ENCODE measurements around the gene TREX2. TPM values are rescaled to one million over a fixed set of nuclear protein-coding genes. Genes with fewer than 3 reads are reported as not detected.

Gene TREX2
- total RNA-seq, 4 donors from 2014 or later = 0.42 to 1.6 (median 0.87) TPM

- H3K36me3 ChIP-seq = no peaks in the 10 kb centered on the region
- H3K4me1 ChIP-seq = no peaks in the 10 kb centered on the region
- H3K9me3 ChIP-seq = no peaks in the 10 kb centered on the region
- H3K27me3 ChIP-seq = no peaks in the 10 kb centered on the region
- TF ChIP-seq CTCF (IDR thresholded peaks at IDR 0.05) = no peak
- no peak for TF ChIP-seq POLR2A (IDR thresholded peaks at IDR 0.05)
- TF ChIP-seq EP300 (IDR thresholded peaks at IDR 0.05) = no peak
- TF ChIP-seq POLR2AphosphoS5 (IDR thresholded peaks at IDR 0.05) = no peak
- no peak overlapping the region for H3K27ac ChIP-seq
- no peak for ATAC-seq
- H3K4me3 ChIP-seq = no peak overlapping the region
- 60 to 69% methylated on average over 1 to 2 of the region's 6 CpGs for WGBS, 2 donors (ENCODE audit: low coverage in 1 of 2)
These were observed 15.1 kb downstream of the TREX2 start for GRCh38 chrX:153430796-153431195.

- TF ChIP-seq POLR2AphosphoS5 (IDR thresholded peaks at IDR 0.05) (no peak), CTCF (IDR thresholded peaks at IDR 0.05) (no peak), POLR2A (IDR thresholded peaks at IDR 0.05) (no peak), EP300 (IDR thresholded peaks at IDR 0.05) (no peak)
These were observed 19.7 kb downstream of the TREX2 start for GRCh38 chrX:153426204-153426603.

DNA sequence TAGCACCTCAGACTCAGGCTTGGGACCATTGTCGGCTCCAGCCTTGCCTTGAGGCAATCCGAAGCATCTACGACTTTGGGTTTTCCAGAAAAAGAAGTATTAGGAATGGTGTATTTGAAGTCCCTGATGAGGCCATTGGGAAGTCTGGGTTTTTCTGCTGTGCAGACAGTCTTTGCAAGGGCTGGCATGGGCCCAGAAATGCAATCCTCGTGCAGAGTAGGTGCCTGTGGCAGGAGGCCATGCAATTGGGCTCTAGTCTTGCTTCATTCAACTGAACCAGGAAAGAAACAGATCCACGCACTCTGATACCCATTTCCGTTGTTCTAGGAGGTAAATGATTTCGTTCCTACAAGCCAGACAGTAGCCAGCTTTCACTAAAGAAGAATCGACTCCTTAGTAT lies 22.2 kb downstream of the TREX2 start:
- WGBS, 2 donors (ENCODE audit: low coverage in 1 of 2) = 70 to 75% methylated on average over 3 to 5 of the region's 8 CpGs
- peak; percentile 18 for ATAC-seq
- TF ChIP-seq CTCF (IDR thresholded peaks at IDR 0.05) (no peak), POLR2AphosphoS5 (IDR thresholded peaks at IDR 0.05) (no peak), EP300 (IDR thresholded peaks at IDR 0.05) (no peak), POLR2A (IDR thresholded peaks at IDR 0.05) (no peak)

More at GRCh38 chrX:153426204-153426603, 19.7 kb downstream of the TREX2 start:
- ATAC-seq = no peak
- H3K4me1 ChIP-seq = no peaks in the 10 kb centered on the region
- no peaks in the 10 kb centered on the region for H3K9me3 ChIP-seq
- no peaks in the 10 kb centered on the region for H3K27me3 ChIP-seq
- WGBS, 2 donors (ENCODE audit: low coverage in 1 of 2) = 76 to 88% methylated on average over 1 to 3 of the region's 3 CpGs
- H3K36me3 ChIP-seq = peaks cover 0 to 10% of the 10 kb centered on the region in 2 donors
- no peak overlapping the region for H3K27ac ChIP-seq
- H3K4me3 ChIP-seq = no peak overlapping the region

GRCh38 chrX:153421856-153422255 lies 24.0 kb downstream of the TREX2 start:
- peaks cover 0 to 22% of the 10 kb centered on the region in 2 donors for H3K36me3 ChIP-seq
- WGBS, 2 donors (ENCODE audit: low coverage in 1 of 2) = no CpG with 5 or more reads among the region's 18 CpGs
- no peaks in the 10 kb centered on the region for H3K4me1 ChIP-seq
- TF ChIP-seq CTCF (IDR thresholded peaks at IDR 0.05) = no peak
- no peaks in the 10 kb centered on the region for H3K9me3 ChIP-seq
- H3K27me3 ChIP-seq = no peaks in the 10 kb centered on the region
- no peak overlapping the region for H3K27ac ChIP-seq
- ATAC-seq = no peak
- H3K4me3 ChIP-seq = no peak overlapping the region

More for the DNA sequence above, 22.2 kb downstream of the TREX2 start:
- Histone ChIP-seq H3K4me3 (no peak overlapping the region), H3K9me3 (no peaks in the 10 kb centered on the region), H3K36me3 (peaks cover 0 to 22% of the 10 kb centered on the region in 2 donors), H3K27me3 (no peaks in the 10 kb centered on the region), H3K4me1 (no peaks in the 10 kb centered on the region), H3K27ac (no peak overlapping the region)

- no peak for ATAC-seq
- WGBS, 2 donors (ENCODE audit: low coverage in 1 of 2) = no CpG with 5 or more reads among the region's 91 CpGs
These were observed 24.8 kb downstream of the TREX2 start for GRCh38 chrX:153420851-153421599.

More at GRCh38 chrX:153420851-153421599, 24.8 kb downstream of the TREX2 start:
- TF ChIP-seq POLR2A (IDR thresholded peaks at IDR 0.05) = no peak
- TF ChIP-seq EP300 (IDR thresholded peaks at IDR 0.05) = no peak
- no peak for TF ChIP-seq POLR2AphosphoS5 (IDR thresholded peaks at IDR 0.05)
- no peak for TF ChIP-seq CTCF (IDR thresholded peaks at IDR 0.05)
- peaks cover 0 to 22% of the 10 kb centered on the region in 2 donors for H3K36me3 ChIP-seq
- no peaks in the 10 kb centered on the region for H3K9me3 ChIP-seq
- no peaks in the 10 kb centered on the region for H3K27me3 ChIP-seq
- H3K27ac ChIP-seq = no peak overlapping the region
- H3K4me1 ChIP-seq = no peaks in the 10 kb centered on the region
- H3K4me3 ChIP-seq = no peak overlapping the region

Data from gastroesophageal sphincter (tissue), 4 donors.